Anterior cingulate cortex (tissue), 58 donors: ENCODE data around the gene PCDH9.

Source experiments
- DNase-seq, 58 donors: peaks; one replicate each; lab custom pipeline; 2025; lab: John Stamatoyannopoulos, UW

Gene PCDH9

GRCh38 chr13:66992719-66993118 is 237.4 kb downstream of the PCDH9 start:
- no peak for DNase-seq

GRCh38 chr13:66992183-66992582 is 238.0 kb downstream of the PCDH9 start:
- peak in 20 of 58 donors; percentile 0 to 56 (median 28) for DNase-seq

- DNase-seq: no peak
These were observed 245.9 kb downstream of the PCDH9 start for GRCh38 chr13:66984241-66984640.

GRCh38 chr13:66981912-66982311 is 248.2 kb downstream of the PCDH9 start:
- no peak for DNase-seq

- DNase-seq: peak in 3 of 58 donors; percentile 1 to 33 (median 22)
These were observed 253.0 kb downstream of the PCDH9 start for GRCh38 chr13:66977161-66977560.

GRCh38 chr13:66974889-66975288 is 255.2 kb downstream of the PCDH9 start:
- DNase-seq: no peak

- DNase-seq: no peak
These were observed 256.0 kb downstream of the PCDH9 start for GRCh38 chr13:66974174-66974573.

GRCh38 chr13:66972659-66973058 is 257.5 kb downstream of the PCDH9 start:
- DNase-seq: no peak

- no peak for DNase-seq
These were observed 259.1 kb downstream of the PCDH9 start for GRCh38 chr13:66971004-66971403.

- DNase-seq: no peak
These were observed 260.8 kb downstream of the PCDH9 start for GRCh38 chr13:66969291-66969690.

- peak in 2 of 58 donors; percentile 21 to 56 for DNase-seq
These were observed 262.1 kb downstream of the PCDH9 start for GRCh38 chr13:66967811-66968597.

GRCh38 chr13:66965181-66965580 is 265.0 kb downstream of the PCDH9 start:
- DNase-seq: no peak

- no peak for DNase-seq
These were observed 267.2 kb downstream of the PCDH9 start for GRCh38 chr13:66962953-66963352.

GRCh38 chr13:66958611-66959010 is 271.5 kb downstream of the PCDH9 start:
- DNase-seq: peak in 3 of 58 donors; percentile 2 to 48 (median 34)

GRCh38 chr13:66952507-66952906 is 277.6 kb downstream of the PCDH9 start:
- no peak for DNase-seq

GRCh38 chr13:66951426-66951825 is 278.7 kb downstream of the PCDH9 start:
- no peak for DNase-seq

- DNase-seq: no peak
These were observed 279.5 kb downstream of the PCDH9 start for GRCh38 chr13:66950666-66951065.

GRCh38 chr13:66948910-66949309 is 281.2 kb downstream of the PCDH9 start:
- no peak for DNase-seq

- no peak for DNase-seq
These were observed 286.6 kb downstream of the PCDH9 start for GRCh38 chr13:66943530-66943929.

- DNase-seq: no peak
These were observed 290.0 kb downstream of the PCDH9 start for GRCh38 chr13:66940113-66940512.

- DNase-seq: no peak
These were observed 292.7 kb downstream of the PCDH9 start for GRCh38 chr13:66937423-66937822.

GRCh38 chr13:66933994-66934393 is 296.1 kb downstream of the PCDH9 start:
- DNase-seq: no peak

GRCh38 chr13:66933527-66933926 is 296.6 kb downstream of the PCDH9 start:
- DNase-seq: no peak
